Middle frontal gyrus (tissue), 1 donor: ENCODE measurements around the gene RPL7L1.

Experiments
- DNase-seq: peaks from one replicate; pipeline ENCODE4 v3.0.0-alpha.2; 2015; ENCODE audit warnings: low spot score; ENCODE audit errors: extremely low spot score

The RPL7L1 gene

GRCh38 chr6:42928986-42929820, 49.8 kb downstream of the RPL7L1 start, which contains the start of gene CNPY3:
Gene CNPY3 (plus strand): TSS chr6:42929480. CDS start chr6:42929571, 91 bp downstream.
- DNase-seq = peak; percentile 91

GRCh38 chr6:42929821-42930360, 50.5 kb downstream of the RPL7L1 start:
- peak; percentile 7 for DNase-seq

DNA sequence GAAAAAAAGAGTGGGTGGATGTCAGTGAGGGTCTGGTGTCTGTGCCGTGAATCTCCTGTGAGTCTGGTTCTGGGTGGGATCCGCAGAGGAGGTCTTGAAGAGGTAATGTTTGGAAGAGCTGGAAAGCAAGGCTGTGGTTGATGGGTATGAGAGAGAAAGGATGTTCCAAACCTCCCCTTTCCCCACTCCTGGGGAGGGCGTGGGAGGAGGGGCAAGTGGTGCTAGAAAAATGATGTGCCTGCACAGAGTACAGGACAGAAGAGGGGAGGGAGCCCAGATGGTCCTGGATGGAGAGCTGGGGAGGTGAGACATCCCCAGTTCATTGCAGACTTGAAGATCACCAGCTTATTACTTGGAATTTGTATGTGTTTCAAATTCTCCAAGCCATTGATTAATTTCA, 53.0 kb downstream of the RPL7L1 start:
- no peak for DNase-seq

GRCh38 chr6:42933205-42933604, 53.8 kb downstream of the RPL7L1 start:
- DNase-seq = no peak

DNA sequence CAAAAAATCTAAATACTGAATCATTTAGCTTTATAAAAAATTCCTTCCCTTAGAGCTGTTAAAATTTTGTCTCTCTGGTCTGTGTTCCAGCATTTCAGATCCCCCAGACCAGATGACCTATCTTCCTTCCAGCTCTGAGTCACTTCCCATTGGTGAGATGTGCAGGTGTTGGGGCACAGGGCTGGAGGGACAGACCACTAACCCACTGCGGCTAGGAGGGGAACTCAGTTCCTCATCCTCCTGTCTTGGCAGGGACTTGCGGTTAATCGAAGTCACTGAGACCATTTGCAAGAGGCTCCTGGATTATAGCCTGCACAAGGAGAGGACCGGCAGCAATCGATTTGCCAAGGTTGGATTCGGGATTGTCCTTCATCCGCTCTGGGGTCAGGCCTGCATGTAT, 55.9 kb downstream of the RPL7L1 start:
- no peak for DNase-seq

- no peak for DNase-seq
Measured at GRCh38 chr6:42936398-42936797, 57.0 kb downstream of the RPL7L1 start.

- no peak for DNase-seq
Measured at GRCh38 chr6:42937548-42938427, 58.4 kb downstream of the RPL7L1 start.

DNA sequence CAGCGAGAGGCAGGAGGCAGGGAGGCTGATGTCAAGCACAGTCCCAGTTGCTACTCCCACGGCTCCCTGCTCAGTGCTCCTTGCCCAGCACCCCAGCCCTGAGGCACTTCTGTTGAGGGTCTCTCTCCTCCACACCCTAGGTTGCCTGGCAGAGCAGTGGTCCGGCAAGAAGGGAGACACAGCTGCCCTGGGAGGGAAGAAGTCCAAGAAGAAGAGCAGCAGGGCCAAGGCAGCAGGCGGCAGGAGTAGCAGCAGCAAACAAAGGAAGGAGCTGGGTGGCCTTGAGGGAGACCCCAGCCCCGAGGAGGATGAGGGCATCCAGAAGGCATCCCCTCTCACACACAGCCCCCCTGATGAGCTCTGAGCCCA, 59.0 kb downstream of the RPL7L1 start:
- DNase-seq = no peak

DNA sequence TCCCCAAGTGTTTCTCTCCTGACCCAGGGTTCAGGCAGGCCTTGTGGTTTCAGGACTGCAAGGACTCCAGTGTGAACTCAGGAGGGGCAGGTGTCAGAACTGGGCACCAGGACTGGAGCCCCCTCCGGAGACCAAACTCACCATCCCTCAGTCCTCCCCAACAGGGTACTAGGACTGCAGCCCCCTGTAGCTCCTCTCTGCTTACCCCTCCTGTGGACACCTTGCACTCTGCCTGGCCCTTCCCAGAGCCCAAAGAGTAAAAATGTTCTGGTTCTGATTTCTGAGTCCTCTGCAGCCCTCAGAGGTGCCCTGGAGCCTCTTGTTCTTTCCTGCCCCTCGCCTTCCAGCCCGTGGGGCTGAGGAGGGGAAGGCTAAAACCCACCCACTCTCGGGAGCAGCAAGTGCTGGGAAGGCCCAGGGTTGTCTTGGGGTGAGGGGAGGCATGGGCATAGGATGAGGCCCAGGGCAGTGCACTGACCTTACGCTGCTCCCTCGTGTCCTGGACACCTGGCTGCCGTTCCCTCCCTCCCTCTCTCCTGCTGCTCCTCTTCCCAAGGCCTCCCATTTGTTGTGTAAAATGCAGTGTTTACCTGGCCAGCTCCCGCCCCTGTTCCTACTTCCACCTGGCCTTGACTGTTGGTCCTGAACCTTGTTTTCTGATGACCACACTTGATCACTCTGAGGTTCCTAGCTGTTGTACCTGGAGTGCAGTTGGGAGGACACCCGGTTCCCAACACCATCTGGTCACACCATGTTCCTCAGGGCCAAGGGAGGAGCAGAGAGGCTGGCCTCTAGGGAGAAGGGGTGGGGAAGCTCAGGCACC, 59.8 kb downstream of the RPL7L1 start:
- DNase-seq = no peak
